GM12873 (cell line): Measurements from ENCODE around the gene USP35.

Source experiments
- CTCF ChIP-seq: IDR thresholded peaks from 2 replicates; pipeline ENCODE4 v1.5.1; 2012; ENCODE audit warnings: low read depth, mild to moderate bottlenecking, moderate library complexity, low read length, control low read depth; ENCODE audit not compliant: insufficient read depth; ENCODE audit errors: missing control alignments

USP35 gene

GRCh38 chr11:78251083-78251775 lies 62.5 kb downstream of the USP35 start:
- no peak for TF ChIP-seq CTCF

GRCh38 chr11:78253797-78254196 lies 65.1 kb downstream of the USP35 start:
- TF ChIP-seq CTCF: no peak

- no peak for TF ChIP-seq CTCF
These were observed 65.5 kb downstream of the USP35 start for GRCh38 chr11:78254268-78254667.

- no peak for TF ChIP-seq CTCF
These were observed 67.2 kb downstream of the USP35 start for GRCh38 chr11:78255919-78256318.

- TF ChIP-seq CTCF: no peak
These were observed 68.2 kb downstream of the USP35 start for GRCh38 chr11:78256962-78257361.

GRCh38 chr11:78257654-78258053 lies 68.9 kb downstream of the USP35 start:
- no peak for TF ChIP-seq CTCF

- TF ChIP-seq CTCF: no peak
These were observed 71.2 kb downstream of the USP35 start for GRCh38 chr11:78259777-78260487.
